ENCODE measurements around the gene DEFB127. TPM values are rescaled to one million over a fixed set of nuclear protein-coding genes. Genes with fewer than 3 reads are reported as not detected.

The DEFB127 gene
- total and polyA plus RNA-seq, 2 donors from 2014 or later = not detected

Other genes with a start within 250 kb of the DEFB127 start
- not detected for gene DEFB125, start 69.8 kb upstream of the DEFB127 start, total RNA-seq
- gene DEFB125, start 69.8 kb upstream of the DEFB127 start, polyA plus RNA-seq (ENCODE audit: insufficient read depth, low read depth, low replicate concordance) = not detected
- gene DEFB126, start 14.9 kb upstream of the DEFB127 start, total RNA-seq = not detected
- not detected for gene DEFB126, start 14.9 kb upstream of the DEFB127 start, polyA plus RNA-seq (ENCODE audit: insufficient read depth, low read depth, low replicate concordance)
- not detected for gene DEFB128, start 32.3 kb downstream of the DEFB127 start, total RNA-seq
- gene DEFB128, start 32.3 kb downstream of the DEFB127 start, polyA plus RNA-seq (ENCODE audit: insufficient read depth, low read depth, low replicate concordance) = not detected
- not detected for gene DEFB129, start 69.8 kb downstream of the DEFB127 start, total RNA-seq
- gene DEFB129, start 69.8 kb downstream of the DEFB127 start, polyA plus RNA-seq (ENCODE audit: insufficient read depth, low read depth, low replicate concordance) = not detected
- gene DEFB132, start 100.3 kb downstream of the DEFB127 start, total RNA-seq = not detected
- gene DEFB132, start 100.3 kb downstream of the DEFB127 start, polyA plus RNA-seq (ENCODE audit: insufficient read depth, low read depth, low replicate concordance) = 0.24 TPM
- 9.4 TPM for gene C20orf96, start 133.3 kb downstream of the DEFB127 start, total RNA-seq
- 12.5 TPM for gene C20orf96, start 133.3 kb downstream of the DEFB127 start, polyA plus RNA-seq (ENCODE audit: insufficient read depth, low read depth, low replicate concordance)
- 16.4 TPM for gene ZCCHC3, start 140.1 kb downstream of the DEFB127 start, total RNA-seq
- 12.8 TPM for gene ZCCHC3, start 140.1 kb downstream of the DEFB127 start, polyA plus RNA-seq (ENCODE audit: insufficient read depth, low read depth, low replicate concordance)
- gene SOX12, start 168.1 kb downstream of the DEFB127 start, total RNA-seq = 12.7 TPM
- 11.3 TPM for gene SOX12, start 168.1 kb downstream of the DEFB127 start, polyA plus RNA-seq (ENCODE audit: insufficient read depth, low read depth, low replicate concordance)
- gene NRSN2, start 189.7 kb downstream of the DEFB127 start, total RNA-seq = 48.1 TPM
- 50.0 TPM for gene NRSN2, start 189.7 kb downstream of the DEFB127 start, polyA plus RNA-seq (ENCODE audit: insufficient read depth, low read depth, low replicate concordance)
- 11.6 TPM for gene TRIB3, start 223.3 kb downstream of the DEFB127 start, total RNA-seq
- gene TRIB3, start 223.3 kb downstream of the DEFB127 start, polyA plus RNA-seq (ENCODE audit: insufficient read depth, low read depth, low replicate concordance) = 4.3 TPM